GM06990 (cell line): ENCODE results near the gene CDC42EP1.

Experiments used
- DNase-seq: peaks from one replicate; pipeline ENCODE4 v3.0.0-alpha.2; 2011; ENCODE audit not compliant: insufficient read length; ENCODE audit errors: extremely low read depth
- H3K27me3 ChIP-seq: replicated peaks from 2 replicates; pipeline ENCODE4 v1.6.0; 2011; ENCODE audit warnings: low read length; ENCODE audit not compliant: control insufficient read depth, insufficient read depth
- H3K36me3 ChIP-seq: 2 replicates; pipeline ENCODE4 v1.5.1; 2011; ENCODE audit warnings: low read length; ENCODE audit not compliant: control insufficient read depth, insufficient read depth
- H3K4me3 ChIP-seq: replicated peaks from 2 replicates; pipeline ENCODE4 v1.5.1; 2011; ENCODE audit warnings: low read depth, mild to moderate bottlenecking, control low read depth, low read length
- CTCF ChIP-seq: IDR thresholded peaks from 2 replicates; pipeline ENCODE4 v1.5.1; 2011; ENCODE audit warnings: low read length, control low read depth, mild to moderate bottlenecking, inconsistent platforms; ENCODE audit not compliant: insufficient read depth, poor library complexity, severe bottlenecking

The CDC42EP1 gene

DNA sequence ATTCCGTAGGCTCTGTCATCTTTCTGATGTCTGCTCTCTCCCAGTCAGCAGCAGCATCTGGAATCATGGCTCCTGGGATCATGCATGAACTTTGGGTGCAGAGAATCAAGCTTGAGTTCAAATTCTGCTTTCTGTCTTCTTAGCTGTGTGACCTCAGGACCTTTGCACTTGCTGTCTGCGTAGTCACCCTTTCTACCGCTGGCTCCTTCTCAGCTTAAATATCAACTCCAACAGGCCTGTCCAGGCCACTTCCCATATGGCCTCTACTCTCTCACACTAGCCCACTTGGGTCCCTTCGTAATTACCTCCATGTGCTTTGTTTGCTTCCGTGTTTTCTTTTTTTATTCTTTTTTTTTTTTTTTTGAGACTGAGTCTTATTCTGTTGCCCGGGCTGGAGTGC lies 43.8 kb downstream of the CDC42EP1 start:
- no peak for TF ChIP-seq CTCF
- no peaks in the 10 kb centered on the region for H3K27me3 ChIP-seq
- H3K36me3 ChIP-seq, result no peaks in the 10 kb centered on the region
- H3K4me3 ChIP-seq, result no peak overlapping the region
- DNase-seq, result no peak

GRCh38 chr22:37604875-37605274 lies 44.6 kb downstream of the CDC42EP1 start:
- DNase-seq, result no peak
- Histone ChIP-seq H3K36me3 (no peaks in the 10 kb centered on the region), H3K27me3 (no peaks in the 10 kb centered on the region), H3K4me3 (no peak overlapping the region)
- no peak for TF ChIP-seq CTCF

GRCh38 chr22:37607010-37607934 lies 47.0 kb downstream of the CDC42EP1 start:
- peak overlapping the region; percentile 98 for H3K4me3 ChIP-seq
- DNase-seq, result peak; percentile 86

DNA sequence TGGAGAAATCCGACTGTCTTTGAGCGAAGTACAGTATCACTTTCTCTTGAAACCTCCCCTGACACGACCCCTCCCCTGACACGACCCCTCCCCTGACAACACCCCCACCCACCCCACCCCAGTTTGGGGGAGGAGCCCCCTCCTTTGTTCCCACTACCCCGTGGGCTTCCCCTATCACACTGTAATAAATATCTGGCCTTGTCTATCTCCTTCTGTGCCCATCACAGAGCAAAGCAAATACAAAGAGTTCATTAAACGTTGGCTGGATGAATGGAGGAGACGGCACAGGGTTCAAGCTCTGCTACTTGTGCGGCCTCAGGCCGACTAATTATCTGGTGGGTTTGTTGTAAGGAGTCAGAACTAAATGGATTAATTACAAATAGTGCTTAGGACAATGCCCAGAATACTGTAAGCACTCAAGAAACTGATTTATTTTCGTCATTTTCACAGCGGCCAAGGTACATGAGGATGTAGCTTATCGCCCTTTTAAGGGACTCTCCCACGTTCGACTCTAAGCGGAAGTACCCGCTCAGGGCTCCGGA lies 47.7 kb downstream of the CDC42EP1 start:
- Histone ChIP-seq H3K27me3 (no peaks in the 10 kb centered on the region), H3K4me3 (peak overlapping the region; percentile 98), H3K36me3 (peaks cover 2% of the 10 kb centered on the region)
- TF ChIP-seq CTCF, result no peak
- no peak for DNase-seq

More at GRCh38 chr22:37607010-37607934, 47.0 kb downstream of the CDC42EP1 start:
- Histone ChIP-seq H3K27me3 (no peaks in the 10 kb centered on the region), H3K36me3 (no peaks in the 10 kb centered on the region)
- TF ChIP-seq CTCF, result peak; percentile 99

- Histone ChIP-seq H3K27me3 (no peaks in the 10 kb centered on the region), H3K36me3 (peaks cover 4% of the 10 kb centered on the region), H3K4me3 (peak within 1 kb of the TSS; percentile 98)
- DNase-seq, result peak; percentile 97
- TF ChIP-seq CTCF, result no peak
Measured at GRCh38 chr22:37608477-37609239, 48.4 kb downstream of the CDC42EP1 start, which contains the start of gene GGA1. Gene GGA1 (plus strand): TSS chr22:37608834. CDS start chr22:37608861, 27 bp downstream.
